ENCODE results near the gene C10orf71. TPM values are rescaled to one million over a fixed set of nuclear protein-coding genes. Genes with fewer than 3 reads are reported as not detected.

Gene C10orf71
- total RNA-seq, 1 donor from 2014 or later = not detected

GRCh38 chr10:49335364-49335972 is 36.5 kb downstream of the C10orf71 start:
- Mint-ChIP-seq H3K4me3 (no peak overlapping the region), H3K9me3 (peaks cover 5% of the 10 kb centered on the region), H3K36me3 (no peaks in the 10 kb centered on the region), H3K27ac (no peak overlapping the region), H3K4me1 (ENCODE audit: unreplicated experiment) (no peaks in the 10 kb centered on the region), H3K27me3 (peaks cover 23% of the 10 kb centered on the region)
- no peak for TF ChIP-seq CTCF (conservative IDR thresholded peaks at IDR 0.05)
- no peak for DNase-seq (ENCODE audit: extremely low spot score, unreplicated experiment)

GRCh38 chr10:49338604-49339003 is 39.6 kb downstream of the C10orf71 start:
- Mint-ChIP-seq H3K4me3 (no peak overlapping the region), H3K27ac (no peak overlapping the region), H3K36me3 (no peaks in the 10 kb centered on the region), H3K4me1 (ENCODE audit: unreplicated experiment) (no peaks in the 10 kb centered on the region), H3K27me3 (peaks cover 22% of the 10 kb centered on the region), H3K9me3 (peaks cover 4% of the 10 kb centered on the region)
- no peak for DNase-seq (ENCODE audit: extremely low spot score, unreplicated experiment)
- TF ChIP-seq CTCF (conservative IDR thresholded peaks at IDR 0.05) = no peak

GRCh38 chr10:49344840-49345239 is 45.9 kb downstream of the C10orf71 start:
- H3K27me3 Mint-ChIP-seq = peaks cover 14% of the 10 kb centered on the region
- no peaks in the 10 kb centered on the region for H3K4me1 Mint-ChIP-seq (ENCODE audit: unreplicated experiment)
- no peaks in the 10 kb centered on the region for H3K36me3 Mint-ChIP-seq
- H3K27ac Mint-ChIP-seq = no peak overlapping the region
- H3K4me3 Mint-ChIP-seq = no peak overlapping the region
- no peaks in the 10 kb centered on the region for H3K9me3 Mint-ChIP-seq
- no peak for TF ChIP-seq CTCF (conservative IDR thresholded peaks at IDR 0.05)
- DNase-seq (ENCODE audit: extremely low spot score, unreplicated experiment) = no peak

- DNase-seq (ENCODE audit: extremely low spot score, unreplicated experiment) = no peak
- H3K9me3 Mint-ChIP-seq = no peaks in the 10 kb centered on the region
- TF ChIP-seq CTCF (conservative IDR thresholded peaks at IDR 0.05) = no peak
- no peak overlapping the region for H3K27ac Mint-ChIP-seq
- no peak overlapping the region for H3K4me3 Mint-ChIP-seq
- no peaks in the 10 kb centered on the region for H3K36me3 Mint-ChIP-seq
- no peaks in the 10 kb centered on the region for H3K4me1 Mint-ChIP-seq (ENCODE audit: unreplicated experiment)
- peaks cover 14% of the 10 kb centered on the region for H3K27me3 Mint-ChIP-seq
Measured at GRCh38 chr10:49347342-49347741, 48.4 kb downstream of the C10orf71 start.

- Mint-ChIP-seq H3K27me3 (peaks cover 9% of the 10 kb centered on the region), H3K4me1 (ENCODE audit: unreplicated experiment) (no peaks in the 10 kb centered on the region), H3K4me3 (no peak overlapping the region), H3K27ac (no peak overlapping the region), H3K36me3 (no peaks in the 10 kb centered on the region), H3K9me3 (no peaks in the 10 kb centered on the region)
- TF ChIP-seq CTCF (conservative IDR thresholded peaks at IDR 0.05) = no peak
- DNase-seq (ENCODE audit: extremely low spot score, unreplicated experiment) = no peak
Measured at GRCh38 chr10:49347827-49348226, 48.9 kb downstream of the C10orf71 start.

- peaks cover 9% of the 10 kb centered on the region for H3K27me3 Mint-ChIP-seq
- H3K9me3 Mint-ChIP-seq = no peaks in the 10 kb centered on the region
- DNase-seq (ENCODE audit: extremely low spot score, unreplicated experiment) = no peak
- H3K36me3 Mint-ChIP-seq = no peaks in the 10 kb centered on the region
- H3K4me1 Mint-ChIP-seq (ENCODE audit: unreplicated experiment) = no peaks in the 10 kb centered on the region
- TF ChIP-seq CTCF (conservative IDR thresholded peaks at IDR 0.05) = no peak
- no peak overlapping the region for H3K27ac Mint-ChIP-seq
- H3K4me3 Mint-ChIP-seq = no peak overlapping the region
Measured at GRCh38 chr10:49348593-49348992, 49.6 kb downstream of the C10orf71 start.

All from type B pancreatic cell (in vitro differentiated cells).